Gastrocnemius medialis (tissue), 4 donors: Measurements from ENCODE around the gene PTGR3.

Experiments used
- CTCF ChIP-seq, 5 experiments: fragments of 450-650 bp in 3 of 5; fragments of 200-600 bp in 2 of 5; sonication (generic) in 2 of 5; IDR thresholded peaks in 4 of 5; conservative IDR thresholded peaks in 1 of 5; 1 replicate in 4 of 5; 2 replicates in 1 of 5; pipeline ENCODE4 v1.5.1; 2016 to 2019; ENCODE audit warnings: antibody characterized with exemption in 5 of 5, mild to moderate bottlenecking in 3 of 5, moderate library complexity in 3 of 5
- POLR2A ChIP-seq, 2 donors: fragments of 450-650 bp; IDR thresholded peaks; one replicate each; pipeline ENCODE4 v1.6.1; 2017; ENCODE audit warnings: antibody characterized with exemption in 2 of 2, mild to moderate bottlenecking in 2 of 2, moderate library complexity in 2 of 2

GRCh38 chr18:75252136-75252535 is 43.2 kb upstream of the PTGR3 start:
- TF ChIP-seq CTCF (IDR thresholded peaks at IDR 0.05 in 4 of 5, conservative IDR thresholded peaks at IDR 0.05 in 1 of 5) (no peak), POLR2A (IDR thresholded peaks at IDR 0.05) (no peak)
